SKM-1 (cell line): ENCODE measurements around the gene SF3B3.
"Not testable (repeated sequence)": the region's sequence is repeated elsewhere in the genome, so short reads cannot be mapped to it uniquely, and the experiment has no call there.

Experiments
- DNase-seq: peaks from one replicate; lab custom pipeline; 2025; ENCODE audit not compliant: unreplicated experiment; lab: John Stamatoyannopoulos, UW

The SF3B3 gene

GRCh38 chr16:70511833-70512232 is 11.8 kb upstream of the SF3B3 start:
- DNase-seq: no peak

- DNase-seq: no peak
Observed at GRCh38 chr16:70512456-70512855, 11.2 kb upstream of the SF3B3 start.

- no peak for DNase-seq
Observed at GRCh38 chr16:70520612-70521297, 2.9 kb upstream of the SF3B3 start.

GRCh38 chr16:70522216-70523075 is 1.2 kb upstream of the SF3B3 start:
- DNase-seq: no peak

- DNase-seq: peak; percentile 84
Observed at GRCh38 chr16:70523076-70523742, 407 bp upstream of the SF3B3 start, which contains the start of gene COG4. Gene COG4 (minus strand): TSS chr16:70523554. CDS start chr16:70523543, 11 bp downstream.

GRCh38 chr16:70524399-70524825 is 796 bp downstream of the SF3B3 start:
- DNase-seq: not testable (repeated sequence)

GRCh38 chr16:70526403-70526802 is 2.8 kb downstream of the SF3B3 start:
- no peak for DNase-seq

- no peak for DNase-seq
Observed at GRCh38 chr16:70527315-70527996, 3.8 kb downstream of the SF3B3 start.

GRCh38 chr16:70529051-70529777 is 5.6 kb downstream of the SF3B3 start:
- peak; percentile 16 for DNase-seq

- not testable (repeated sequence) for DNase-seq
Observed at GRCh38 chr16:70529954-70530353, 6.3 kb downstream of the SF3B3 start.

- DNase-seq: no peak
Observed at GRCh38 chr16:70534971-70535370, 11.4 kb downstream of the SF3B3 start.

GRCh38 chr16:70540994-70541393 is 17.4 kb downstream of the SF3B3 start:
- no peak for DNase-seq

- no peak for DNase-seq
Observed at GRCh38 chr16:70544548-70544947, 20.9 kb downstream of the SF3B3 start.

- no peak for DNase-seq
Observed at GRCh38 chr16:70548936-70549335, 25.3 kb downstream of the SF3B3 start.

GRCh38 chr16:70550082-70550481 is 26.5 kb downstream of the SF3B3 start:
- no peak for DNase-seq

- no peak for DNase-seq
Observed at GRCh38 chr16:70551788-70552187, 28.2 kb downstream of the SF3B3 start.

GRCh38 chr16:70552675-70553074 is 29.1 kb downstream of the SF3B3 start:
- DNase-seq: no peak

- DNase-seq: no peak
Observed at GRCh38 chr16:70553645-70554044, 30.0 kb downstream of the SF3B3 start.

- no peak for DNase-seq
Observed at GRCh38 chr16:70556063-70556462, 32.4 kb downstream of the SF3B3 start.

GRCh38 chr16:70561623-70562022 is 38.0 kb downstream of the SF3B3 start:
- DNase-seq: no peak
